ENCODE results near the gene GSG1.
"Not testable (repeated sequence)": the region's sequence is repeated elsewhere in the genome, so short reads cannot be mapped to it uniquely, and the experiment has no call there.

The GSG1 gene

DNA sequence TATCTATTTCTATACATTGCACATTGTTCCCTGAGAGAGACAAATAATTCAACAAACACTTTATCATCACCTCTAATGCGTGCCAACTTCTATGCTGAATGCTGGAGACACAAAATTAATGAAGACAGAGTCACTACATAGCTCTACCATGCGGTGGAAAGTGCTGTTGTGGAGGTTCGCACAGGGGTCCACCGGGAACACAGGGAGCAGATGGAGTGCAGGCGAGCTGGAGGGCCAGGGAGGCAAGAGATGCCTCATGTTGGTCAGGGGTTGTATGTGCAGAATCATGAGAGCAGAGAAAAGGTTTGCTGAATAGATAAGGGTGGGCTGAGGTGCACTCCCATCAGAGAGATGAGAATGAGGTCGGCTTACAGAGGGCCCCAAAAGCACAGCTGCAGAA, 34.1 kb downstream of the GSG1 start:
- no peak for DNase-seq (ENCODE audit: low spot score)
- in situ Hi-C loops (cut with MboI; ENCODE audit: low sequenced_read_pairs, unreplicated experiment): no loop called here
- TF ChIP-seq, protein P1, sequence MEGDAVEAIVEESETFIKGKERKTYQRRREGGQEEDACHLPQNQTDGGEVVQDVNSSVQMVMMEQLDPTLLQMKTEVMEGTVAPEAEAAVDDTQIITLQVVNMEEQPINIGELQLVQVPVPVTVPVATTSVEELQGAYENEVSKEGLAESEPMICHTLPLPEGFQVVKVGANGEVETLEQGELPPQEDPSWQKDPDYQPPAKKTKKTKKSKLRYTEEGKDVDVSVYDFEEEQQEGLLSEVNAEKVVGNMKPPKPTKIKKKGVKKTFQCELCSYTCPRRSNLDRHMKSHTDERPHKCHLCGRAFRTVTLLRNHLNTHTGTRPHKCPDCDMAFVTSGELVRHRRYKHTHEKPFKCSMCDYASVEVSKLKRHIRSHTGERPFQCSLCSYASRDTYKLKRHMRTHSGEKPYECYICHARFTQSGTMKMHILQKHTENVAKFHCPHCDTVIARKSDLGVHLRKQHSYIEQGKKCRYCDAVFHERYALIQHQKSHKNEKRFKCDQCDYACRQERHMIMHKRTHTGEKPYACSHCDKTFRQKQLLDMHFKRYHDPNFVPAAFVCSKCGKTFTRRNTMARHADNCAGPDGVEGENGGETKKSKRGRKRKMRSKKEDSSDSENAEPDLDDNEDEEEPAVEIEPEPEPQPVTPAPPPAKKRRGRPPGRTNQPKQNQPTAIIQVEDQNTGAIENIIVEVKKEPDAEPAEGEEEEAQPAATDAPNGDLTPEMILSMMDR (IDR thresholded peaks at IDR 0.05; ENCODE audit: borderline replicate concordance, control extremely low read depth, extremely low read depth, insufficient read depth, missing control alignments): no peak

DNA sequence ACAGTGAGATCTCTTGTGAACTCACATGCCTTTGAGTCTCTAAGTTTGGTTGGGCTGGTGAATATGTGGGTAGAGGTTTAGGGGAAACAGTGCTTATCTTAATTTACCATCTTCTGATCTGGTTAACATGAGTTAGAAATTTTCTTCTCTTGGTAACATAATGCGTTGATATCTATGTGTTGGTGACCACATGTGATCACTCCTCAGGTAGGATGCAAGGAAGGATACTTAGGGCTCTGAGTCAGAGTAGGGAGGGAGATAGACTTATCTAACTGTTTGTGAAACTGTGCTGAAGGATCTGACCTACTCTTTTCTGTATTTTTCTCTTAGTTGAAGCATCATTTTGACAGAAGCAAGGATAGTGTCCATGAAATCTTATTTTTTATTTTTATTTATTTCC, 36.1 kb downstream of the GSG1 start:
- no peak for DNase-seq (ENCODE audit: low spot score)
- in situ Hi-C loops (cut with MboI; ENCODE audit: low sequenced_read_pairs, unreplicated experiment): no loop called here
- TF ChIP-seq, protein P1 (IDR thresholded peaks at IDR 0.05; ENCODE audit: borderline replicate concordance, control extremely low read depth, extremely low read depth, insufficient read depth, missing control alignments): no peak

DNA sequence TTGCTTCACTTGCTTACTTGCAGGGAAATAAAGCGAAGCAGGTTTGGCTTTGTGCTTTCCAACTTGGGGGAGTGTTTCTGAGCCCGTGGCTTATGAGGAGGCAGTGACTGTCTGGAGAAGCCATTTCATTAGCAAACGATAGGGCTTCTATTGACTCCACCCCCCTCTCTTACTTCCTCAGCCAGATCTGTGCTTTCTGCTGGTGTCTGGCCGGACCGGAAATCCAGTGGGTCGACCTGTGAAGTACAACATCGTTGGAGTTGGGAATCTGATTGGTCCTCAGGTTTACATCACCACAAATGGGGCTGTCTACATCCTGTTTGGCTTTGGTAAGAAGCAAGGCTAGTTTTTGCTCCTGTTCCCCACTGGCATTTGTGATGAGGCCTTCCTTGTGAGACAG, 37.0 kb downstream of the GSG1 start:
- TF ChIP-seq, protein P1 (IDR thresholded peaks at IDR 0.05; ENCODE audit: borderline replicate concordance, control extremely low read depth, extremely low read depth, insufficient read depth, missing control alignments): no peak
- no peak for DNase-seq (ENCODE audit: low spot score)
- in situ Hi-C loops (cut with MboI; ENCODE audit: low sequenced_read_pairs, unreplicated experiment): no loop called here

DNA sequence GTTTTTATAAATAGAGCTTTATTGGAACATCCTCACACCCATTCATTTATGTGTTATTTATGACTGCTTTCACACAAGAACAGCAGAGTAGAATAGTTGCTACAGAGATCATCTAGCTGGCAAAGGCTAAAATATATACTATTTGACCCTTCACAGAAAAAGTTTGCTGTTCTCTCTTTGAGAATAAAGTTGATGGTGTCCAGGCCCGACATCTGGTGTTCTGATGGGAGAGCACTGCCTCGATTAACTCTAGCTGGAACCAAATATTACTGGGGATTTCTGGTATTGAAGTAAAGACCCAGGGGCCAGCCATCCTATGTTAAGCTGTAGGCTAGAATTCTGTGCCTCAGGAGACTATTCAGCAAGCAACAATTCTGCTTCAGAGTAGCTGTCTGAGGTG, 37.5 kb downstream of the GSG1 start:
- TF ChIP-seq, protein P1 (IDR thresholded peaks at IDR 0.05; ENCODE audit: borderline replicate concordance, control extremely low read depth, extremely low read depth, insufficient read depth, missing control alignments): no peak
- in situ Hi-C loops (cut with MboI; ENCODE audit: low sequenced_read_pairs, unreplicated experiment): no loop called here
- DNase-seq (ENCODE audit: low spot score): no peak

DNA sequence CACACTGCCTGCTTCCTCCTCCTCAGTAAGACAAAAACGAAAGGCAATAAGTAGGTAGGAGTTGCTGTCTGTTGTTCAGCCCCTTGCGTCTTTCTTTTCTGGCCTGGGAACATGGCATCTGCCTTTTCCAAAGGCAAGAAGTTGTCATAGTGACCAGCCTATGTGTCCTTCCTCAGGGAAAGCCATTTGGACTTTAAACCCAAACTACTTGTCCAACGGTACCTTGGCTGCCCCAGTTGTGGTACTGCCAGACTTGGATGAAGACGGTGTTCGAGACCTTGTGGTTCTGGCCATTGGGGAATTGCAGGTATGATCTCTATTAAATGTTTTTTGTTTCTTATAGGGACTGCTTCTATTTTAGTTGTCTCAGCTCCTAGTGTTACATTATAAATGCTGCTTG, 40.8 kb downstream of the GSG1 start:
- in situ Hi-C loops (cut with MboI; ENCODE audit: low sequenced_read_pairs, unreplicated experiment): no loop called here
- DNase-seq (ENCODE audit: low spot score): no peak
- TF ChIP-seq, protein P1 (IDR thresholded peaks at IDR 0.05; ENCODE audit: borderline replicate concordance, control extremely low read depth, extremely low read depth, insufficient read depth, missing control alignments): no peak

DNA sequence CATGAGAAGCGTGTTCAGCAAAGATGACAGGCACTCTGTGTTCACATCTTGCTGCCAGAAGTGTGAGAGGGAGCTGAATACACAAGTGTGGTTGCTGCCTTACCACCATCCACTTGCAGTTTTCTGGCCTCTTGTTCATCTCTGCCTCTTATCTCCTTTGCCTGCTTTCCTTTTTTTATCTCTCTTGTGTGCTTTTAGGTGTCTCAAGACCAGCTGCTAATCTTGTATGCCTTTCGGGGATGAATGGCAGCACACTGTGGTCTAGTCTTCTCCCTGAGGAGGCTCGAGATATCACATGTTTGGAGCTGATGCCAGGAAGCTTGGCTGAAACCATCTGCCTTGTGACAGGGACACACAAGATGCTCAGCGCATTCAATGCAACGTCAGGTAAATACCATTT, 42.1 kb downstream of the GSG1 start:
- in situ Hi-C loops (cut with MboI; ENCODE audit: low sequenced_read_pairs, unreplicated experiment): no loop called here
- no peak for DNase-seq (ENCODE audit: low spot score)
- TF ChIP-seq, protein P1 (IDR thresholded peaks at IDR 0.05; ENCODE audit: borderline replicate concordance, control extremely low read depth, extremely low read depth, insufficient read depth, missing control alignments): no peak

DNA sequence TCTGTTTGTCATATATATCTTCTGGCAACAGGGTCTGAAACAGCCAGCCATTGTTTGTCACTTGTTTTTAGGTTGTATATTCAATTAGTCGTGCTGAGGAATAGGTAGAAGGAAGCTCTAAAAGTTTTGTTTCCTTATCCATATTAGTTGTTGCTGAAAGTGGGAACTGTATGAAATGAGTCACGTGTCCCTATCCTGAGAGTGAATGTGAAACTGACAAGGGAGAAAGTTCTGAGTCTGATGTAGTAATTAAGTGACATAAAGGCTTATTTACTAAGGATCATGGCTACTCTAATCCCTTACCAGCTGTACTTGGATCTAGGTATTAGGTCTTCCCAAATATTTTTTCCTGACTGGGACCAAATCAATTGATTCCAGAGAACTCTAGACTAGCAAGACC, 42.9 kb downstream of the GSG1 start:
- in situ Hi-C loops (cut with MboI; ENCODE audit: low sequenced_read_pairs, unreplicated experiment): no loop called here
- DNase-seq (ENCODE audit: low spot score): no peak
- TF ChIP-seq, protein P1 (IDR thresholded peaks at IDR 0.05; ENCODE audit: borderline replicate concordance, control extremely low read depth, extremely low read depth, insufficient read depth, missing control alignments): no peak

DNA sequence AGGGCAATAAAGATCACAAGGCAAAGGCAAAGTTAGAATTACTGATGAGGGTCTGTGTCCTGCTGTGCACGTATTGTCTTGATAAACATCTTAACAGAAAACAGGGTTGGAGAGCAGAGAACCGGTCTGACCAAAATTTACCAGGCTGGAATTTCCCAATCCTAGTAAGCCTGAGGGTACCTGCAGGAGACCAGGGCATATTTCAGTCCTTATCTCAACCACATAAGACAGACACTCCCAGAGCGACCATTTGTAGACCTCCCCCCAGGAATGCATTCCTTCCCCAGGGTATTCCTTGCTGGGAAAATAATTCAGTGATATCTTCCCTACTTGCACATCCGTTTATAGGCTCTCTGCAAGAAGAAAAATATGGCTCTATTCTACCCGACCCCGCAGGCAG, 49.9 kb downstream of the GSG1 start:
- in situ Hi-C loops (cut with MboI; ENCODE audit: low sequenced_read_pairs, unreplicated experiment); DNase-seq (ENCODE audit: low spot score): not testable (repeated sequence)
